B cell (primary cell): ENCODE measurements around the gene RAB3A. TPM values are rescaled to one million over a fixed set of nuclear protein-coding genes. Genes with fewer than 3 reads are reported as not detected.
A peak's percentile ranks its signal among the peaks of the same experiment; 100 is the strongest.

Source experiments
- ATAC-seq: fragments of 200-7000 bp; cut with Tn5 transposase; one replicate; pipeline ENCODE4 v1.10.0; 2021; ENCODE audit warnings: low read depth, mild to moderate bottlenecking, moderate number of reproducible peaks, moderate library complexity
- CTCF ChIA-PET: fragments of 350-600 bp; sonication (Branson Sonifier 250); formaldehyde crosslinking; loops from one replicate; lab custom pipeline; 2021; ENCODE audit warnings: antibody characterized with exemption, inconsistent platforms; lab: Charles Lee
- POLR2A ChIA-PET: fragments of 350-600 bp; sonication (Branson Sonifier 250); formaldehyde crosslinking; loops from one replicate; lab custom pipeline; 2021; ENCODE audit warnings: antibody characterized with exemption; lab: Charles Lee
- DNase-seq: peaks from one replicate; pipeline ENCODE4 v3.0.0; 2013
- H2AFZ ChIP-seq: 2 replicates; pipeline ENCODE4 v1.6.1; 2012; ENCODE audit warnings: mild to moderate bottlenecking, low read depth, low read length; ENCODE audit not compliant: insufficient read depth, poor library complexity, severe bottlenecking
- H3K27ac ChIP-seq, 2 donors: 1 replicate in 1 of 2; 2 replicates in 1 of 2; pipeline ENCODE4 v1.5.1; 2012 to 2013; ENCODE audit warnings: low read length in 2 of 2, mild to moderate bottlenecking in 2 of 2, moderate library complexity in 1 of 2
- H3K27me3 ChIP-seq, 4 experiments: fragments of 200-600 bp in 1 of 4; sonication (generic) in 1 of 4; replicated peaks in 1 of 4; 1 replicate in 2 of 4; 2 replicates in 2 of 4; pipeline versions ENCODE4 v1.6.1 to v1.7.0; 2013 to 2016; ENCODE audit warnings: low read length in 3 of 4, mild to moderate bottlenecking in 2 of 4, mixed read lengths in 1 of 4, moderate library complexity in 1 of 4; ENCODE audit not compliant: insufficient read depth in 4 of 4, control insufficient read depth in 3 of 4; ENCODE audit errors: control extremely low read depth in 1 of 4
- H3K36me3 ChIP-seq, 2 experiments: replicated peaks in 1 of 2; 1 replicate in 1 of 2; 2 replicates in 1 of 2; pipeline versions ENCODE4 v1.6.1 to v1.7.1; 2013; ENCODE audit warnings: low read length in 1 of 2; ENCODE audit not compliant: insufficient read depth in 2 of 2, control insufficient read depth in 1 of 2; ENCODE audit errors: control extremely low read depth in 1 of 2, extremely low read depth in 1 of 2
- H3K4me1 ChIP-seq, 2 donors: fragments of 200-600 bp in 1 of 2; sonication (generic) in 1 of 2; 1 replicate in 1 of 2; 2 replicates in 1 of 2; pipeline versions ENCODE4 v1.5.1 to v1.6.1; 2013 to 2017; ENCODE audit warnings: low read length in 2 of 2; ENCODE audit not compliant: control insufficient read depth in 2 of 2, insufficient read depth in 2 of 2
- H3K4me2 ChIP-seq: replicated peaks from 2 replicates; pipeline ENCODE3; 2012; ENCODE audit warnings: mild to moderate bottlenecking, low read depth, low read length; ENCODE audit not compliant: poor library complexity, severe bottlenecking
- H3K4me3 ChIP-seq, 5 experiments: fragments of 200-600 bp in 1 of 5; sonication (generic) in 1 of 5; 1 replicate in 3 of 5; 2 replicates in 2 of 5; pipeline versions ENCODE4 v1.5.1 to v1.7.0; 2011 to 2016; ENCODE audit warnings: low read length in 4 of 5, mild to moderate bottlenecking in 4 of 5, low read depth in 2 of 5, control low read depth in 1 of 5, moderate library complexity in 1 of 5; ENCODE audit not compliant: insufficient read depth in 1 of 5; ENCODE audit errors: control extremely low read depth in 1 of 5, extremely low read depth in 1 of 5
- H3K79me2 ChIP-seq: fragments of 200-600 bp; sonication (generic); one replicate; pipeline ENCODE4 v1.6.0; 2016; ENCODE audit warnings: low read length; ENCODE audit not compliant: control insufficient read depth, insufficient read depth
- H3K9ac ChIP-seq: fragments of 200-600 bp; sonication (generic); 2 replicates; pipeline ENCODE4 v1.6.1; 2017; ENCODE audit warnings: mild to moderate bottlenecking, low read length, moderate library complexity
- H3K9me3 ChIP-seq, 3 donors: one replicate each; pipeline versions ENCODE4 v1.6.1 to v1.7.1; 2013; ENCODE audit warnings: low read length in 2 of 3; ENCODE audit not compliant: control insufficient read depth in 2 of 3, insufficient read depth in 1 of 3; ENCODE audit errors: control extremely low read depth in 1 of 3
- H4K20me1 ChIP-seq: 2 replicates; pipeline ENCODE4 v1.6.0; 2012; ENCODE audit warnings: mild to moderate bottlenecking, low read length; ENCODE audit not compliant: insufficient read depth, control insufficient read depth, poor library complexity, severe bottlenecking
- H3K27ac Mint-ChIP-seq: one replicate; pipeline ENCODE4 v1.8.0; 2021; ENCODE audit warnings: mixed read lengths
- H3K27me3 Mint-ChIP-seq: one replicate; pipeline ENCODE4 v1.8.0; 2021; ENCODE audit warnings: mixed read lengths
- H3K4me1 Mint-ChIP-seq: one replicate; pipeline ENCODE4 v1.8.0; 2021; ENCODE audit warnings: mixed read lengths
- H3K4me3 Mint-ChIP-seq: one replicate; pipeline ENCODE4 v1.8.0; 2021; ENCODE audit warnings: mixed read lengths
- H3K9me3 Mint-ChIP-seq: one replicate; pipeline ENCODE4 v1.8.0; 2022; ENCODE audit warnings: mixed read lengths; ENCODE audit not compliant: insufficient read depth
- CTCF ChIP-seq: fragments of 200-600 bp; IDR thresholded peaks from one replicate; pipeline ENCODE4 v1.8.0; 2022; ENCODE audit warnings: antibody characterized with exemption, mild to moderate bottlenecking
- EZH2 ChIP-seq: IDR thresholded peaks from 2 replicates; pipeline ENCODE4 v1.6.1; 2012; ENCODE audit warnings: borderline replicate concordance, low read depth, mild to moderate bottlenecking, moderate library complexity, low read length; ENCODE audit not compliant: insufficient read depth, poor library complexity, severe bottlenecking
- WGBS: methylation state at CpG from one replicate; pipeline ENCODE4 v1.1.5; 2013; ENCODE audit warnings: missing lambda C conversion rate; ENCODE audit not compliant: insufficient coverage; 5-methylcytosine and 5-hydroxymethylcytosine counted together
- intact Hi-C: fragments of 100-400 bp; cut with micrococcal nuclease; formaldehyde crosslinking; loops from one replicate; pipeline ENCODE4 v1.10.0; 2022
- polyA plus RNA-seq: library from polyadenylated mRNA; depleted of rRNA; stranded (reverse); fragments of >200 nt; gene quantifications from 2 replicates; pipeline ENCODE4 v1.2.3, GENCODE V29; 2012
- total RNA-seq, 2 donors: library from RNA; stranded (reverse); fragments of 120-200 nt in 1 of 2; gene quantifications; 1 replicate in 1 of 2; 2 replicates in 1 of 2; pipeline versions ENCODE4 v1.2.3 to v1.2.4, GENCODE V29; 2013 to 2022

Gene RAB3A
- total and polyA plus RNA-seq, 2 donors (not counting 1 experiment from before 2014, with no cell fraction given) = 7.7 to 10.4 TPM

GRCh38 chr19:18173054-18173571 lies 30.7 kb downstream of the RAB3A start:
- Mint-ChIP-seq H3K9me3 (no peaks in the 10 kb centered on the region), H3K27me3 (no peaks in the 10 kb centered on the region), H3K4me3 (peak overlapping the region; percentile 94), H3K4me1 (peaks cover 85% of the 10 kb centered on the region), H3K27ac (peak overlapping the region; percentile 98)
- ChIA-PET POLR2A (interaction anchor here (0.5 to 5.6 kb wide), 12 partner anchors 8 to 239 kb away, joined by 3 to 45 read pairs (median 6); partner anchors contain the start of genes ARRDC2, JUND, MPV17L2 and RAB3A), CTCF (interaction anchor here (0.7 to 1.6 kb wide), 4 partner anchors 19 to 69 kb away, joined by 3 to 18 read pairs (median 4); partner anchors contain the start of gene MPV17L2)
- DNase-seq (no peak), ATAC-seq (peak; percentile 34)
- Histone ChIP-seq H3K4me2 (peak overlapping the region; percentile 83), H3K9me3 (peaks cover 0 to 14% (median 0%) of the 10 kb centered on the region in 3 donors), H3K9ac (peak overlapping the region; percentile 96), H3K27me3 (no peaks in the 10 kb centered on the region), H3K4me3 (peak overlapping the region in 4 of 5 experiments; percentile 78 to 97 (median 85)), H2AFZ (peak overlapping the region; percentile 53), H4K20me1 (peaks cover 40% of the 10 kb centered on the region), H3K36me3 (peaks cover 11 to 33% of the 10 kb centered on the region in 2 experiments), H3K27ac (peak overlapping the region; percentile 97 to 99), H3K79me2 (peaks cover 41% of the 10 kb centered on the region), H3K4me1 (peaks cover 78 to 92% of the 10 kb centered on the region in 2 donors)
- WGBS = 4% methylated on average over 11 of the region's 18 CpGs
- TF ChIP-seq CTCF (no peak), EZH2 (no peak)
- intact Hi-C loops = loop anchor here (1.0 to 5.0 kb wide), 6 partner anchors 8 to 151 kb away; partner anchors contain the start of genes MAST3 and RAB3A
